HCT116 (cell line): Measurements from ENCODE around the gene TMEM212. TPM values are rescaled to one million over a fixed set of nuclear protein-coding genes. Genes with fewer than 3 reads are reported as not detected.

ENCODE experiments used
- ATAC-seq: fragments of 200-7000 bp; cut with Tn5 transposase; 2 replicates; pipeline ENCODE4 v1.9.1; 2020; ENCODE audit warnings: mild to moderate bottlenecking, moderate library complexity
- BruUV-seq: library from RNA; stranded (reverse); fragments of 400-500 nt; replicated peaks from 2 replicates; lab custom pipeline; 2021; lab: Mats Ljungman, UMichigan
- CTCF ChIA-PET: fragments of 300-600 bp; sonication (Branson Sonifier 250); formaldehyde crosslinking; loops from one replicate; lab custom pipeline; 2021; ENCODE audit warnings: antibody characterized with exemption; lab: Charles Lee
- POLR2A ChIA-PET: fragments of 300-600, 350-600 bp; sonication (Branson Sonifier 250); formaldehyde crosslinking; loops from one replicate; lab custom pipeline; 2021; ENCODE audit warnings: antibody characterized with exemption; lab: Charles Lee
- RAD21 ChIA-PET, 2 experiments: fragments of 300-600 bp; sonication (Branson Sonifier 250); formaldehyde crosslinking; loops; one replicate each; lab custom pipeline; 2023; ENCODE audit warnings: low total read pairs in 2 of 2; ENCODE audit not compliant: uncharacterized antibody in 2 of 2, unreplicated experiment in 2 of 2, low non-redundant PET in 1 of 2; lab: Charles Lee
- DNase-seq: peaks from one replicate; pipeline ENCODE4 v3.0.0-alpha.2; 2010; ENCODE audit warnings: low read depth, low spot score
- H2AFZ ChIP-seq: fragments of 200-600 bp; shearing (Covaris generic), sonication (generic); 2 replicates; pipeline ENCODE4 v1.6.1; 2017; ENCODE audit warnings: low read depth, mixed run types, mixed read lengths, antibody characterized with exemption, low read length; ENCODE audit not compliant: poor library complexity, severe bottlenecking
- H3K27ac ChIP-seq: 2 replicates; pipeline ENCODE4 v1.5.1; 2012; ENCODE audit warnings: low read depth, low read length
- H3K27me3 ChIP-seq: fragments of 200-600 bp; sonication (generic); 2 replicates; pipeline ENCODE4 v1.6.1; 2016; ENCODE audit warnings: mixed run types, low read length, mixed read lengths; ENCODE audit not compliant: insufficient read depth
- H3K36me3 ChIP-seq, 2 experiments: fragments of 200-500 bp in 1 of 2; fragments of 200-600 bp in 1 of 2; sonication (Bioruptor generic) in 1 of 2; sonication (generic) in 1 of 2; 2 replicates each; pipeline versions ENCODE4 v1.5.1 to v1.6.1; 2014 to 2016; ENCODE audit warnings: low read length in 2 of 2, inconsistent platforms in 1 of 2, mixed read lengths in 1 of 2, mixed run types in 1 of 2; ENCODE audit not compliant: insufficient read depth in 2 of 2, control insufficient read depth in 1 of 2
- H3K4me1 ChIP-seq, 2 experiments: fragments of 200-600 bp in 1 of 2; sonication (generic) in 1 of 2; 2 replicates each; pipeline versions ENCODE4 v1.5.1 to v1.6.1; 2012 to 2017; ENCODE audit warnings: low read length in 2 of 2, inconsistent platforms in 1 of 2, mild to moderate bottlenecking in 1 of 2, mixed read lengths in 1 of 2, mixed run types in 1 of 2, moderate library complexity in 1 of 2; ENCODE audit not compliant: insufficient read depth in 2 of 2, control insufficient read depth in 1 of 2
- H3K4me2 ChIP-seq: fragments of 200-600 bp; sonication (generic); 2 replicates; pipeline ENCODE4 v1.6.1; 2017; ENCODE audit warnings: mixed run types, low read length, mixed read lengths
- H3K4me3 ChIP-seq, 2 experiments: fragments of 200-600 bp in 1 of 2; sonication (generic) in 1 of 2; replicated peaks in 1 of 2; 2 replicates each; pipeline ENCODE4 v1.5.1; 2011 to 2016; ENCODE audit warnings: low read length in 2 of 2, control low read depth in 1 of 2, low read depth in 1 of 2, mild to moderate bottlenecking in 1 of 2, mixed read lengths in 1 of 2, mixed run types in 1 of 2
- H3K79me2 ChIP-seq: fragments of 200-600 bp; sonication (generic); 2 replicates; pipeline ENCODE4 v1.6.1; 2017; ENCODE audit warnings: mild to moderate bottlenecking, mixed run types, low read length, moderate library complexity, mixed read lengths; ENCODE audit not compliant: insufficient read depth
- H3K9ac ChIP-seq: fragments of 200-600 bp; sonication (generic); 2 replicates; pipeline ENCODE4 v1.6.1; 2016; ENCODE audit warnings: low read length, mixed read lengths
- H3K9me2 ChIP-seq: fragments of 200-600 bp; sonication (generic), shearing (Covaris generic); 2 replicates; pipeline ENCODE4 v1.6.1; 2017; ENCODE audit warnings: mixed run types, mild to moderate bottlenecking, moderate library complexity; ENCODE audit not compliant: insufficient read depth
- H3K9me3 ChIP-seq, 2 experiments: fragments of 200-500 bp in 1 of 2; fragments of 200-600 bp in 1 of 2; sonication (Bioruptor generic) in 1 of 2; sonication (generic) in 1 of 2; 2 replicates each; pipeline ENCODE4 v1.6.1; 2014 to 2017; ENCODE audit warnings: low read length in 2 of 2, mixed read lengths in 2 of 2, inconsistent platforms in 1 of 2, low read depth in 1 of 2, mild to moderate bottlenecking in 1 of 2, mixed run types in 1 of 2, moderate library complexity in 1 of 2; ENCODE audit not compliant: control insufficient read depth in 1 of 2, insufficient read depth in 1 of 2
- H4K20me1 ChIP-seq: fragments of 200-600 bp; sonication (generic), shearing (Covaris generic); 2 replicates; pipeline ENCODE4 v1.6.1; 2017; ENCODE audit warnings: mixed run types, mild to moderate bottlenecking, moderate library complexity; ENCODE audit not compliant: insufficient read depth
- CBX3 ChIP-seq: IDR thresholded peaks from 2 replicates; pipeline ENCODE4 v1.6.1; 2012; ENCODE audit warnings: low read depth
- EGR1 ChIP-seq: IDR thresholded peaks from 2 replicates; pipeline ENCODE4 v1.6.1; 2012; ENCODE audit warnings: low read depth
- POLR2A ChIP-seq: IDR thresholded peaks from 2 replicates; pipeline ENCODE4 v1.7.0; 2011; ENCODE audit warnings: borderline replicate concordance; ENCODE audit not compliant: insufficient read depth, insufficient read length; ENCODE audit errors: extremely low read depth
- SP1 ChIP-seq: IDR thresholded peaks from 2 replicates; pipeline ENCODE4 v1.6.1; 2012; ENCODE audit warnings: low read depth
- intact Hi-C: fragments of 100-400 bp; cut with micrococcal nuclease; formaldehyde crosslinking; loops from 2 replicates; pipeline ENCODE4 v1.10.0; 2022
- total RNA-seq: library from RNA; stranded (reverse); gene quantifications from one replicate; pipeline ENCODE4 v1.2.1, GENCODE V29; 2021; ENCODE audit not compliant: unreplicated experiment
- TF ChIP-seq, protein P1 (sequence below), 3 experiments: fragments of 200-600 bp in 1 of 3; sonication (generic) in 1 of 3; IDR thresholded peaks in 2 of 3; conservative IDR thresholded peaks in 1 of 3; 2 replicates each; pipeline ENCODE4 v1.5.1; 2012 to 2017; ENCODE audit warnings: low read depth in 2 of 3, low read length in 2 of 3, antibody characterized with exemption in 1 of 3, borderline replicate concordance in 1 of 3, control low read depth in 1 of 3, mild to moderate bottlenecking in 1 of 3, mixed read lengths in 1 of 3, mixed run types in 1 of 3, moderate library complexity in 1 of 3; ENCODE audit not compliant: insufficient read depth in 1 of 3
- TF ChIP-seq, protein P2 (sequence below): IDR thresholded peaks from 2 replicates; pipeline ENCODE4 v1.6.1; 2011; ENCODE audit warnings: mild to moderate bottlenecking, low read length, moderate library complexity; ENCODE audit not compliant: insufficient replicate concordance; ENCODE audit errors: extremely low read depth

Gene TMEM212
- total RNA-seq, 1 experiment from 2014 or later: not detected

DNA sequence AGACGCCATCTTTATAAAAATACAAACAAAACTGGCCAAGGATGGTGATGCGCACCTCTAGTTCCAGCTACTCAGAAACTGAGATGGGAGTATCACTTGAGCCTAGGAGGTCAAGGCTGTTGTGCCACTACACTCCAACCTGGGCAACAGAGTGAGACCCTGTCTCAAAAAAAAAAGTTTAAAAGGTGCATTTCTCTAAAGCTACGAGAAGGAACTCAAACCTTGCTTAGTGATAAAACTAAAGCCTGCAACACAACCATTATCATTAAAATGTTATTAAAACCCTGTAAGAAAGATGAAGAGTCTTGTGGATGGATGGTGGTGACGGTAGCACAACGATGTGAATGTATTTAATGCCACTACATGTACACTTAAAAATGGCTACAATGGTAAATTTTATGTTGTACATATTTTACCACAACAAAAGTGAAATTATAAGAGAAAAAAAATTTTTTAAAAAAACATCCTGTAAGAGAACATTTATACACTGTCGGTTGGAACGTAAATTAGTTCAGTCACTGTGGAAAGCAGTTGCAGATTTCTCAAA lies 35.9 kb upstream of the TMEM212 start:
- H3K4me1 ChIP-seq: peaks cover 10 to 50% of the 10 kb centered on the region in 2 experiments; a peak in 3 of 4 replicates
- BruUV-seq: TSS peak; percentile 31
- no peaks in the 10 kb centered on the region for H3K79me2 ChIP-seq
- CTCF ChIA-PET: interaction anchor here (1.2 kb wide), 1 partner anchor 35 kb away, joined by 5 read pairs; no protein-coding TSS in a partner anchor
- no peaks in the 10 kb centered on the region for H3K36me3 ChIP-seq
- no peak overlapping the region for H3K4me2 ChIP-seq
- RAD21 ChIA-PET: no interaction called here
- no peak for ATAC-seq
- intact Hi-C loops: no loop called here
- no peak overlapping the region for H3K27ac ChIP-seq
- no peaks in the 10 kb centered on the region for H3K9me3 ChIP-seq
- H2AFZ ChIP-seq: no peak overlapping the region
- no peak for DNase-seq
- H4K20me1 ChIP-seq: no peaks in the 10 kb centered on the region
- H3K4me3 ChIP-seq: no peak overlapping the region
- TF ChIP-seq CBX3 (no peak), EGR1 (no peak), SP1 (no peak), POLR2A (no peak)
- TF ChIP-seq, protein P1, sequence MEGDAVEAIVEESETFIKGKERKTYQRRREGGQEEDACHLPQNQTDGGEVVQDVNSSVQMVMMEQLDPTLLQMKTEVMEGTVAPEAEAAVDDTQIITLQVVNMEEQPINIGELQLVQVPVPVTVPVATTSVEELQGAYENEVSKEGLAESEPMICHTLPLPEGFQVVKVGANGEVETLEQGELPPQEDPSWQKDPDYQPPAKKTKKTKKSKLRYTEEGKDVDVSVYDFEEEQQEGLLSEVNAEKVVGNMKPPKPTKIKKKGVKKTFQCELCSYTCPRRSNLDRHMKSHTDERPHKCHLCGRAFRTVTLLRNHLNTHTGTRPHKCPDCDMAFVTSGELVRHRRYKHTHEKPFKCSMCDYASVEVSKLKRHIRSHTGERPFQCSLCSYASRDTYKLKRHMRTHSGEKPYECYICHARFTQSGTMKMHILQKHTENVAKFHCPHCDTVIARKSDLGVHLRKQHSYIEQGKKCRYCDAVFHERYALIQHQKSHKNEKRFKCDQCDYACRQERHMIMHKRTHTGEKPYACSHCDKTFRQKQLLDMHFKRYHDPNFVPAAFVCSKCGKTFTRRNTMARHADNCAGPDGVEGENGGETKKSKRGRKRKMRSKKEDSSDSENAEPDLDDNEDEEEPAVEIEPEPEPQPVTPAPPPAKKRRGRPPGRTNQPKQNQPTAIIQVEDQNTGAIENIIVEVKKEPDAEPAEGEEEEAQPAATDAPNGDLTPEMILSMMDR (IDR thresholded peaks at IDR 0.05 in 2 of 3, conservative IDR thresholded peaks at IDR 0.05 in 1 of 3; ENCODE audit: borderline replicate concordance in 1 of 3, insufficient read depth in 1 of 3, low read depth in 2 of 3, low read length in 2 of 3): no peak
- TF ChIP-seq, protein P2, sequence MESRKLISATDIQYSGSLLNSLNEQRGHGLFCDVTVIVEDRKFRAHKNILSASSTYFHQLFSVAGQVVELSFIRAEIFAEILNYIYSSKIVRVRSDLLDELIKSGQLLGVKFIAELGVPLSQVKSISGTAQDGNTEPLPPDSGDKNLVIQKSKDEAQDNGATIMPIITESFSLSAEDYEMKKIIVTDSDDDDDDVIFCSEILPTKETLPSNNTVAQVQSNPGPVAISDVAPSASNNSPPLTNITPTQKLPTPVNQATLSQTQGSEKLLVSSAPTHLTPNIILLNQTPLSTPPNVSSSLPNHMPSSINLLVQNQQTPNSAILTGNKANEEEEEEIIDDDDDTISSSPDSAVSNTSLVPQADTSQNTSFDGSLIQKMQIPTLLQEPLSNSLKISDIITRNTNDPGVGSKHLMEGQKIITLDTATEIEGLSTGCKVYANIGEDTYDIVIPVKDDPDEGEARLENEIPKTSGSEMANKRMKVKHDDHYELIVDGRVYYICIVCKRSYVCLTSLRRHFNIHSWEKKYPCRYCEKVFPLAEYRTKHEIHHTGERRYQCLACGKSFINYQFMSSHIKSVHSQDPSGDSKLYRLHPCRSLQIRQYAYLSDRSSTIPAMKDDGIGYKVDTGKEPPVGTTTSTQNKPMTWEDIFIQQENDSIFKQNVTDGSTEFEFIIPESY: no peak
- TF ChIP-seq, all 23 proteins: peak for 0
- Histone ChIP-seq H3K9me2 (no peaks in the 10 kb centered on the region; the same call in 1 of the 2 replicates), H3K9ac (no peak overlapping the region), H3K27me3 (no peaks in the 10 kb centered on the region)
- POLR2A ChIA-PET: no interaction called here
